B cell (primary cell): ENCODE results near the gene ADAMTSL1. TPM values are rescaled to one million over a fixed set of nuclear protein-coding genes. Genes with fewer than 3 reads are reported as not detected.

Experiments
- ATAC-seq: fragments of 200-7000 bp; cut with Tn5 transposase; one replicate; pipeline ENCODE4 v1.10.0; 2021; ENCODE audit warnings: low read depth, mild to moderate bottlenecking, moderate number of reproducible peaks, moderate library complexity
- CTCF ChIA-PET: fragments of 350-600 bp; sonication (Branson Sonifier 250); formaldehyde crosslinking; loops from one replicate; lab custom pipeline; 2021; ENCODE audit warnings: antibody characterized with exemption, inconsistent platforms; lab: Charles Lee
- POLR2A ChIA-PET: fragments of 350-600 bp; sonication (Branson Sonifier 250); formaldehyde crosslinking; loops from one replicate; lab custom pipeline; 2021; ENCODE audit warnings: antibody characterized with exemption; lab: Charles Lee
- DNase-seq: peaks from one replicate; pipeline ENCODE4 v3.0.0; 2013
- H2AFZ ChIP-seq: 2 replicates; pipeline ENCODE4 v1.6.1; 2012; ENCODE audit warnings: mild to moderate bottlenecking, low read depth, low read length; ENCODE audit not compliant: insufficient read depth, poor library complexity, severe bottlenecking
- H3K27ac ChIP-seq, 2 donors: 1 replicate in 1 of 2; 2 replicates in 1 of 2; pipeline ENCODE4 v1.5.1; 2012 to 2013; ENCODE audit warnings: low read length in 2 of 2, mild to moderate bottlenecking in 2 of 2, moderate library complexity in 1 of 2
- H3K27me3 ChIP-seq, 4 experiments: fragments of 200-600 bp in 1 of 4; sonication (generic) in 1 of 4; replicated peaks in 1 of 4; 1 replicate in 2 of 4; 2 replicates in 2 of 4; pipeline versions ENCODE4 v1.6.1 to v1.7.0; 2013 to 2016; ENCODE audit warnings: low read length in 3 of 4, mild to moderate bottlenecking in 2 of 4, mixed read lengths in 1 of 4, moderate library complexity in 1 of 4; ENCODE audit not compliant: insufficient read depth in 4 of 4, control insufficient read depth in 3 of 4; ENCODE audit errors: control extremely low read depth in 1 of 4
- H3K36me3 ChIP-seq, 2 experiments: replicated peaks in 1 of 2; 1 replicate in 1 of 2; 2 replicates in 1 of 2; pipeline versions ENCODE4 v1.6.1 to v1.7.1; 2013; ENCODE audit warnings: low read length in 1 of 2; ENCODE audit not compliant: insufficient read depth in 2 of 2, control insufficient read depth in 1 of 2; ENCODE audit errors: control extremely low read depth in 1 of 2, extremely low read depth in 1 of 2
- H3K4me1 ChIP-seq, 2 donors: fragments of 200-600 bp in 1 of 2; sonication (generic) in 1 of 2; 1 replicate in 1 of 2; 2 replicates in 1 of 2; pipeline versions ENCODE4 v1.5.1 to v1.6.1; 2013 to 2017; ENCODE audit warnings: low read length in 2 of 2; ENCODE audit not compliant: control insufficient read depth in 2 of 2, insufficient read depth in 2 of 2
- H3K4me2 ChIP-seq: replicated peaks from 2 replicates; pipeline ENCODE3; 2012; ENCODE audit warnings: mild to moderate bottlenecking, low read depth, low read length; ENCODE audit not compliant: poor library complexity, severe bottlenecking
- H3K4me3 ChIP-seq, 5 experiments: fragments of 200-600 bp in 1 of 5; sonication (generic) in 1 of 5; 1 replicate in 3 of 5; 2 replicates in 2 of 5; pipeline versions ENCODE4 v1.5.1 to v1.7.0; 2011 to 2016; ENCODE audit warnings: low read length in 4 of 5, mild to moderate bottlenecking in 4 of 5, low read depth in 2 of 5, control low read depth in 1 of 5, moderate library complexity in 1 of 5; ENCODE audit not compliant: insufficient read depth in 1 of 5; ENCODE audit errors: control extremely low read depth in 1 of 5, extremely low read depth in 1 of 5
- H3K79me2 ChIP-seq: fragments of 200-600 bp; sonication (generic); one replicate; pipeline ENCODE4 v1.6.0; 2016; ENCODE audit warnings: low read length; ENCODE audit not compliant: control insufficient read depth, insufficient read depth
- H3K9ac ChIP-seq: fragments of 200-600 bp; sonication (generic); 2 replicates; pipeline ENCODE4 v1.6.1; 2017; ENCODE audit warnings: mild to moderate bottlenecking, low read length, moderate library complexity
- H3K9me3 ChIP-seq, 3 donors: one replicate each; pipeline versions ENCODE4 v1.6.1 to v1.7.1; 2013; ENCODE audit warnings: low read length in 2 of 3; ENCODE audit not compliant: control insufficient read depth in 2 of 3, insufficient read depth in 1 of 3; ENCODE audit errors: control extremely low read depth in 1 of 3
- H4K20me1 ChIP-seq: 2 replicates; pipeline ENCODE4 v1.6.0; 2012; ENCODE audit warnings: mild to moderate bottlenecking, low read length; ENCODE audit not compliant: insufficient read depth, control insufficient read depth, poor library complexity, severe bottlenecking
- H3K27ac Mint-ChIP-seq: one replicate; pipeline ENCODE4 v1.8.0; 2021; ENCODE audit warnings: mixed read lengths
- H3K27me3 Mint-ChIP-seq: one replicate; pipeline ENCODE4 v1.8.0; 2021; ENCODE audit warnings: mixed read lengths
- H3K4me1 Mint-ChIP-seq: one replicate; pipeline ENCODE4 v1.8.0; 2021; ENCODE audit warnings: mixed read lengths
- H3K4me3 Mint-ChIP-seq: one replicate; pipeline ENCODE4 v1.8.0; 2021; ENCODE audit warnings: mixed read lengths
- H3K9me3 Mint-ChIP-seq: one replicate; pipeline ENCODE4 v1.8.0; 2022; ENCODE audit warnings: mixed read lengths; ENCODE audit not compliant: insufficient read depth
- CTCF ChIP-seq: fragments of 200-600 bp; IDR thresholded peaks from one replicate; pipeline ENCODE4 v1.8.0; 2022; ENCODE audit warnings: antibody characterized with exemption, mild to moderate bottlenecking
- EZH2 ChIP-seq: IDR thresholded peaks from 2 replicates; pipeline ENCODE4 v1.6.1; 2012; ENCODE audit warnings: borderline replicate concordance, low read depth, mild to moderate bottlenecking, moderate library complexity, low read length; ENCODE audit not compliant: insufficient read depth, poor library complexity, severe bottlenecking
- WGBS: methylation state at CpG from one replicate; pipeline ENCODE4 v1.1.5; 2013; ENCODE audit warnings: missing lambda C conversion rate; ENCODE audit not compliant: insufficient coverage; 5-methylcytosine and 5-hydroxymethylcytosine counted together
- intact Hi-C: fragments of 100-400 bp; cut with micrococcal nuclease; formaldehyde crosslinking; loops from one replicate; pipeline ENCODE4 v1.10.0; 2022
- polyA plus RNA-seq: library from polyadenylated mRNA; depleted of rRNA; stranded (reverse); fragments of >200 nt; gene quantifications from 2 replicates; pipeline ENCODE4 v1.2.3, GENCODE V29; 2012
- small RNA-seq: library from RNA; depleted of rRNA; stranded (forward); fragments of <200 nt; gene quantifications from one replicate; pipeline ENCODE3, GENCODE V24; 2012; ENCODE audit warnings: low replicate concordance, low read depth; ENCODE audit not compliant: insufficient read length
- total RNA-seq, 2 donors: library from RNA; stranded (reverse); fragments of 120-200 nt in 1 of 2; gene quantifications; 1 replicate in 1 of 2; 2 replicates in 1 of 2; pipeline versions ENCODE4 v1.2.3 to v1.2.4, GENCODE V29; 2013 to 2022

The ADAMTSL1 gene
- total and polyA plus RNA-seq, 2 donors (not counting 1 experiment from before 2014, with no cell fraction given), result not detected

GRCh38 chr9:18951936-18952335, 478.0 kb downstream of the ADAMTSL1 start:
- ATAC-seq, result no peak
- no peaks in the 10 kb centered on the region for H3K9me3 ChIP-seq
- POLR2A ChIA-PET, result no interaction called here
- H3K4me2 ChIP-seq, result no peak overlapping the region
- no peak overlapping the region for H3K27ac ChIP-seq
- no peaks in the 10 kb centered on the region for H3K79me2 ChIP-seq
- no peak overlapping the region for H3K27ac Mint-ChIP-seq
- intact Hi-C loops, result no loop called here
- H3K36me3 ChIP-seq, result no peaks in the 10 kb centered on the region
- no peak for DNase-seq
- no CpG with 5 or more reads among the region's 1 CpG for WGBS
- CTCF ChIA-PET, result no interaction called here
- no peaks in the 10 kb centered on the region for H3K27me3 ChIP-seq
- H3K9me3 Mint-ChIP-seq, result no peaks in the 10 kb centered on the region
- H3K4me1 Mint-ChIP-seq, result no peaks in the 10 kb centered on the region
- H3K9ac ChIP-seq, result no peak overlapping the region
- H4K20me1 ChIP-seq, result no peaks in the 10 kb centered on the region
- H2AFZ ChIP-seq, result no peak overlapping the region
- no peaks in the 10 kb centered on the region for H3K4me1 ChIP-seq
- peaks cover 5% of the 10 kb centered on the region for H3K27me3 Mint-ChIP-seq
- H3K4me3 ChIP-seq, result no peak overlapping the region
- H3K4me3 Mint-ChIP-seq, result no peak overlapping the region
- TF ChIP-seq EZH2, result no peak
- TF ChIP-seq CTCF, result no peak

GRCh38 chr9:18955626-18956025, 481.7 kb downstream of the ADAMTSL1 start:
- Histone ChIP-seq H3K36me3 (no peaks in the 10 kb centered on the region), H3K9ac (no peak overlapping the region), H3K9me3 (no peaks in the 10 kb centered on the region), H2AFZ (no peak overlapping the region), H3K27ac (no peak overlapping the region), H4K20me1 (no peaks in the 10 kb centered on the region), H3K79me2 (no peaks in the 10 kb centered on the region), H3K4me2 (no peak overlapping the region), H3K27me3 (no peaks in the 10 kb centered on the region), H3K4me3 (no peak overlapping the region), H3K4me1 (no peaks in the 10 kb centered on the region)
- H3K27me3 Mint-ChIP-seq, result peaks cover 10% of the 10 kb centered on the region
- no peak for ATAC-seq
- TF ChIP-seq EZH2, result no peak
- TF ChIP-seq CTCF, result no peak
- ChIA-PET POLR2A (no interaction called here), CTCF (no interaction called here)
- H3K9me3 Mint-ChIP-seq, result no peaks in the 10 kb centered on the region
- WGBS, result 48% methylated on average over 2 of the region's 2 CpGs
- H3K4me3 Mint-ChIP-seq, result no peak overlapping the region
- H3K27ac Mint-ChIP-seq, result no peak overlapping the region
- no peaks in the 10 kb centered on the region for H3K4me1 Mint-ChIP-seq
- no peak for DNase-seq
- intact Hi-C loops, result no loop called here

Small RNAs within 50 kb of the gene (small RNA-seq; reads per million reads assigned to genes)
- gene MIR3152, result not detected
